COLO668 (cell line): ENCODE results near the gene C6orf163.
A peak's percentile ranks its signal among the peaks of the same experiment; 100 is the strongest.

Experiments used
- DNase-seq: peaks from one replicate; lab custom pipeline; 2025; ENCODE audit not compliant: unreplicated experiment; lab: John Stamatoyannopoulos, UW

Gene C6orf163

GRCh38 chr6:87356181-87356580, 11.6 kb downstream of the C6orf163 start:
- no peak for DNase-seq

- no peak for DNase-seq
These were observed 13.0 kb downstream of the C6orf163 start for GRCh38 chr6:87357479-87358196.

DNA sequence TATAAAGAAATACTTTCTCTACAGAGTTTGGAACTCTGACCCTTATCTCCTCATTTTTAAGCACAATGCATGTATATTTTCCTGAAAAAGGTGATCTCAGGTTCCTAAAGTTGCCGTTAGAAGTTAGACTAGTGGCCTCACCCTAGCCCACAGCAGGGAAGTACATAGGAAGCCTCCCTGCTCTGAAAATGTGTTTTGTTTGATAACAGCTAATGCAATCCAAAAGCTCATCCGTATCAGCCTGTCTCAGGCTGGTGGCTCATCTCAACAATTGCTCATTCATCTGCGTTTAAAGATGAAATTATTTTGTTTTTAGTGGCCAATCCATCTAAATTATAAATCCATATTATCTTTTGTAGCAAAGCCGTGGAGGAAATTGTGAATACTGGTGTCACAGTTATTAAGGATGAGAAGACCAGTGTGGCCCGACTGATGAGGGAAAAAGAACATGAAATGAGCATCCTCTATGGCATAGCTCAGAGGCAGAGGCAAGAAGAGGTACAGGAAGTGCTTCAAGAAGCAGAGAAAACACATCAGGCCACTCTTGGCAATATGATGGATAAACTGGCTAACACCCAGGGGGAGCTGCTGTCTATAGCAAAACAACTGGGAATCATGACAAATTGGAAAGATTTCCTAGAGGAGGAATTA, 20.1 kb downstream of the C6orf163 start:
- DNase-seq: no peak

GRCh38 chr6:87366072-87366827, 21.6 kb downstream of the C6orf163 start:
- no peak for DNase-seq

DNA sequence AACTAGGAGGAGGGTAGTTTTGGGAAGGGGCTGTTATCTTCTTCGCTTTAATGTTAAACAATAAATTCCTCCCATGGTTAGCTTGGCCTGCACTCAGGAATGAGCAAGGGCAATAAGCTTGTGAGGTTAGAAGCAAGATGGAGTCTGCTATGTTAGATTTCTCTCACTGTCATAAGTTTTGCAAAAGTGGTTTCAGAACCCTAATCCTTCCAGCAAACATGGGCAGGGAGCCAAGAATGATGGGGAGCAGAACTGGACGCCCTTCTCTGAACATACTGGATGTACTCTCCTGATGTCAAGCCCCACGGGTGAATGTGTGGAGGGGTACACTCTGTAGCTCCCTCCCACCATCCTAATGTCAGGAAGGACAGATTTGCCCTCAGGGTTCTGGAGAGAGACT, 22.3 kb downstream of the C6orf163 start:
- no peak for DNase-seq

GRCh38 chr6:87373377-87373776, 28.8 kb downstream of the C6orf163 start:
- no peak for DNase-seq

DNA sequence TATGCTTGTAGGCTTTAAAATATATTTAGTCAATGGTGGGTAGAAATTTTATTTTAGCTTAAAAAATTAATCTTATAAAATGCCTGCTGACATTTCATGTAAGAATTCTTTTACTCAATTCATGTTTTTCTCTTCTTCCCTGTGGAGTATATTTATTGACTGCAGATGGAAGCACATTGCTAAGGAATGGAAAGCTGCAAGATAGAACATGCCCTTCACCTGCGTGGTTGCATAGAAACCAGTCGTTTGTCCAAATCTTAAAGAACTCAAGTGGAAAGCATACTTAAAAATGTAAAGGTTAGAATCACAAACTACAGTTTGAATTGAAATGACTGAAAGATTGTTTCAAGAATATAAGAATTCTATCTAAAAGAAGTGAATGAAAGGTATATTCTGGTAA, 30.7 kb downstream of the C6orf163 start:
- DNase-seq: no peak

DNA sequence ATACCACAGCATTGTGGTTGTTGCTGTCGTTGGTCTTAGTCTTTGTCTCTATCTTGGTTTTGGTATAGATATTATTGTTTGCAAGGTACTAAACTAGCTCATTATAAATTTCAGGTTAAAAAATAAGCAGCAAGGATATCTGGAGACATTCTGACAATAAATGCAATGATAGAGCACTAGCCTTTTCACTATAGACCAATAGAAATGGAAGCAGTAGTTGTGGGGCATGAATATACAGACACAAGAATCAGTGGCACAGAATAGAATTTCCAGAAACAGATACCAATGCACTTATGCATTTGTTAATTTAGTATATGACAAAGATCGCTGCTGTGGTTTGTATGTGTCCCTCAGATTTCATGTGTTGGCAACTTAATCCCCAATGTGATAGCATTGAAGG, 32.0 kb downstream of the C6orf163 start:
- DNase-seq: no peak

DNA sequence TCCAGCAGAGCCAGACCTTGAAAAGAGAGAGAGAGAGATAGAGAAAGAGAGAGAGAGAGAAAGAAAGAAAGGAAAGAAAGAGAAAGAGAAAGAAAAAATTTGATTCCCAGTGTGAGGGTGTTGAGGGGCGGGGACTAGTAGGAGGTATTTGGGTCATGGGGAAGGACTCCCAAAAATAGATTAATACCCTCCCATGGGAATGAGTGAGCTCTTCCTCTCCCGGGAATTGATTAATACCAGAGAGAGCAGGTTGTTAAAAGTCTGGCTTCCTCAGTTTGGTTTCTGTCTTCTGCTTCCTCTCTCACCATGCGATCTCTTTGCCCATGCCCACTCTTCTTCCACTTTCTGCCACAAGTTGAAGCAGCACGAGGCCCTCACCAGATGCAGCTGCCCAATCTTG, 34.3 kb downstream of the C6orf163 start:
- no peak for DNase-seq

DNA sequence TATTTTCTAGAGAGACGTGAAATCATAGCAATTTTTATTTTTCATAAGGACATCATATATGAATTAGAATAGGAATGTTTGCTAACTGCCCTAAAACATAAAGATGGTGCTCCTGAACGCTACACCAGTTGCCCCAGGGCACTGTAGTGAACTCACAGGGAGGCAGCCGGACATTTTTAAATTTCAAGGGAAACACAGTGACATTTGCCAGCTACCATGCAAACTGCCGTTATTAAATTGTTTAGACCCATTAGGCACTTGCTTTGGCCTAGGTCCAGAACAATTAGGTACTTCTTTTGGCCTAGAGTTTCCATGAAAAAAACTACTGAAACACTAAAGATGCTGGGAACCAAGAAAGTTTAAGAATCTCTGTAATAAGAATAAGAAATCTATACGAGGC, 38.2 kb downstream of the C6orf163 start:
- no peak for DNase-seq

DNA sequence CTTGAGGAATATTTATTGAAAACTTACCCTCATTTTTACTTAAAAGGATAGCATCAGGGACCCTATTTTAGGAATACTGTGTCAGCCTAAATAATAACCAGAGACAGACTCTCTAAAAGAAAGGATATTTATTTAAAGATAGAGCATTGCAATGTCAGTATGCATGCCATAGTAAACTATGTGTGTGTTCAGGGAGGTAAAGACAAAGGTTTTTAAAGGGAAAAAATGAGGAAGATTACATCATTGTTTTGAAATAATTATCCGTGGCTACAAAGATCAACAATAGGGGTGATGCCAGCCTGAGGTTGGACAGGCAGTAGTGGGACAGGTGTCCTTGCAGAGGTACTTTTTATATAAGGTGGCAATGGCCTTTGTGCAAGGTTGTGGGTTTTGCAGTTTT, 39.4 kb downstream of the C6orf163 start:
- no peak for DNase-seq

- DNase-seq: no peak
These were observed 39.8 kb downstream of the C6orf163 start for GRCh38 chr6:87384449-87384848.

DNA sequence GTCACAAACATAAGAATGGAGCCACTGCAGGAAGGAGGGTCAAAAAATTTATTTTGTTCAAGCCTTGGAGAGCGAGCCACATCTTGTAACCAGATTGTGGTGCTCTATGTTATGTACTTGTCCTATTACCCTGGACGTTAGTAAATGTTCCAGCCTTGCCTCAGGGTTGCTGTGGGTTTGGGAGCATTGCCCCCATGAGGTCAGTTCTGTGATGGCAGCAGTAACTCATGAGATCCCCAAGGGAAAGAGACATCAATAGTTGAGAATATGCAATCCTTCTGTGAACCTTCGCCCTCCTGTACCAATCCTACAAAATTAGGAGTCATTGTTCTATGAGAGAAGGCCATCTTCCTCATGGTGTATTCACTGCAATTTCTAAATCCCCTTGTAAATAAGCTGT, 46.7 kb downstream of the C6orf163 start:
- DNase-seq: peak; percentile 12

GRCh38 chr6:87393026-87393622, 48.5 kb downstream of the C6orf163 start:
- peak; percentile 3 for DNase-seq

DNA sequence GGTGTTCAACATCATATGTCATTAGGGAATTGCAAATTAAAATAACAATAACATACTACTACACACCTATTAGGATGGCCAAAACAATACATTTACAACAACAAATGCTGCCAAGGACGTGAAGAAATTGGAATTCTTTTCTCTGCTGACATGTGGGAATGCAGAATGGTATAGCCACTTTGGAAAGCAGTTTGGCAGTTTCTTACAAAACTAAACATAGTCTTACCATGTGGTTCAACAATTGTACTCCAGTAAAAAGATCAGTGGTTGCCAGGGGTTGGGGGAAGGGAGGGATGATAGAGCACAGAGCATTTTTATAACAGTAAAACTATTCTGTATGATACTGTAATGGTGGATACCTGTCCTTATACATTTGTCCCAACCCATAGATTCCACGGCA, 50.8 kb downstream of the C6orf163 start:
- DNase-seq: no peak

DNA sequence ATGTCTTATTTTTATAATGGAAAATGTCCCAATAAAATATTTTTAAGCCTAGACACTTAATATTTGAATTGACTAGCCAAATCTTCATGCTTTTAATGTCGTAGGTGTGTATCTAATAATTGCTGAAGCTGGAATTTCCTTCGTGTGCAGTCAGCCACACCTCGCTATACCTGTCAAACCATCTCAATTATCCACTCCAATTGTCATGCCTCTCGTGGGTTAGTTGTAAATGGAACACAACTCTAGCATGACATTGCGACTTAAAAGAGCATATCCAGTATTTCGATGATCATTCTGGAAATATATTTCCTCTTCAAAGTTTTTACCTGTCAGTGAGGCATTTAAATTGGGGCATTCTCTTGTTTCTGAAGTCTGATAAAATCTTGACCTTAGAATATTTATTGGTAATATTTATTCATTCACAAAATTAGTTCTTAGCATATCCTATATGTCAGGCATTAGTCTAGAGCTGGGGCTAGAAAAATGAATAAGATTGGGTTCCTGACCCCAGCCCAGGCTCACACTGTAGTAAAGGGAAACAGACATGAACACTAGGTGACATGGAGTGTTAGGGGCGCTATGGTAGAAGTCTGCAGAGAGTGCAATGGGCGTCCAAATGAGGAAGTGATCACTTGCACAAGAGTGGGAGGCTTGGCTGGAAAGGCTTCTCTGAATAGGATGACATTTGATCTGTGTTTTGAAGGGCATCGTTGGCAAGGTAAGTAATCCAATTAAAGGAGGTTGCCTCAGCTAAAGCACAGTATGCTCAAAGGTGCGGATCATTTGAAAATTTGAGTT, 52.2 kb downstream of the C6orf163 start:
- no peak for DNase-seq

- DNase-seq: no peak
These were observed 53.0 kb downstream of the C6orf163 start for GRCh38 chr6:87397656-87398055.

- DNase-seq: no peak
These were observed 57.2 kb downstream of the C6orf163 start for GRCh38 chr6:87401832-87402231.

DNA sequence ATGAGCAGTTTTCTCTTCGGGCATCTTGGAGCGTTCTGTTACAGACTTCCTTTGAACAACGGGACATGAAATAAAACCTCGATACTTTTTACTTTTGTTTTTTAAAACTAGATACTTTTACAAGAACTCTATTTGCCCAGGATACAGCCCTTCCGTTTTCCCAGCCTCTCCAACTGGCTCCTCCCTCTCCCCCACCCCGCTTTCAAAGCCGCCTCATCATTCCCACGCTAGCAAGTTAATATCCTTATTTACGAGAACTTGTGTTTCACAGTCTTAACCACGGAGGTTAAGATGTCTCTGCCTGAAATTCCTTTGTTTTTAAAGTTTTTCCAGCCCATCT, 62.9 kb downstream of the C6orf163 start:
- DNase-seq: peak; percentile 41

- peak; percentile 79 for DNase-seq
These were observed 63.5 kb downstream of the C6orf163 start, which contains the start of gene CFAP206 for GRCh38 chr6:87407901-87408720. Gene CFAP206 (plus strand): TSS chr6:87407972. CDS start chr6:87409840, 1,868 bp downstream.
